HG03064 (cell line): ENCODE data around the gene BICDL1.

ENCODE experiments used
- ATAC-seq: cut with Tn5 transposase; IDR thresholded peaks from one replicate; pipeline ENCODE4 v1.9.1; 2021; ENCODE audit warnings: low read depth; ENCODE audit not compliant: unreplicated experiment

BICDL1 gene

GRCh38 chr12:120048263-120048662, 59.2 kb downstream of the BICDL1 start:
- ATAC-seq, result no peak

GRCh38 chr12:120049426-120049825, 60.4 kb downstream of the BICDL1 start:
- ATAC-seq, result no peak

GRCh38 chr12:120051535-120051934, 62.5 kb downstream of the BICDL1 start:
- ATAC-seq, result no peak

- ATAC-seq, result no peak
These were observed 65.3 kb downstream of the BICDL1 start for GRCh38 chr12:120054293-120054692.

GRCh38 chr12:120055231-120056000, 66.4 kb downstream of the BICDL1 start:
- ATAC-seq, result no peak

- ATAC-seq, result no peak
These were observed 67.7 kb downstream of the BICDL1 start for GRCh38 chr12:120056739-120057138.

- ATAC-seq, result no peak
These were observed 71.2 kb downstream of the BICDL1 start for GRCh38 chr12:120060196-120060595.

- no peak for ATAC-seq
These were observed 71.7 kb downstream of the BICDL1 start for GRCh38 chr12:120060717-120061116.

GRCh38 chr12:120061575-120062214, 72.7 kb downstream of the BICDL1 start:
- no peak for ATAC-seq

- no peak for ATAC-seq
These were observed 74.0 kb downstream of the BICDL1 start for GRCh38 chr12:120062976-120063579.

GRCh38 chr12:120064054-120064940, 75.3 kb downstream of the BICDL1 start:
- ATAC-seq, result no peak

GRCh38 chr12:120065472-120065871, 76.4 kb downstream of the BICDL1 start:
- ATAC-seq, result no peak

GRCh38 chr12:120066341-120066740, 77.3 kb downstream of the BICDL1 start:
- ATAC-seq, result no peak

GRCh38 chr12:120067084-120067869, 78.2 kb downstream of the BICDL1 start:
- ATAC-seq, result no peak

GRCh38 chr12:120067901-120068300, 78.9 kb downstream of the BICDL1 start:
- no peak for ATAC-seq

GRCh38 chr12:120069278-120069677, 80.2 kb downstream of the BICDL1 start:
- no peak for ATAC-seq

GRCh38 chr12:120071493-120072020, 82.5 kb downstream of the BICDL1 start:
- no peak for ATAC-seq

- no peak for ATAC-seq
These were observed 83.6 kb downstream of the BICDL1 start for GRCh38 chr12:120072472-120073249.

- ATAC-seq, result no peak
These were observed 86.1 kb downstream of the BICDL1 start for GRCh38 chr12:120075034-120075616.
